A673 (cell line): ENCODE measurements around the gene CRACR2A. TPM values are rescaled to one million over a fixed set of nuclear protein-coding genes. Genes with fewer than 3 reads are reported as not detected.

Experiments used
- BruUV-seq: library from RNA; stranded (reverse); fragments of 400-500 nt; replicated peaks from 2 replicates; lab custom pipeline; 2021; lab: Mats Ljungman, UMichigan
- CTCF ChIA-PET: fragments of 300-600 bp; sonication (Branson Sonifier 250); formaldehyde crosslinking; loops from one replicate; lab custom pipeline; 2022; ENCODE audit warnings: antibody characterized with exemption; lab: Charles Lee
- POLR2A ChIA-PET: fragments of 300-600 bp; sonication (Branson Sonifier 250); formaldehyde crosslinking; loops from one replicate; lab custom pipeline; 2022; ENCODE audit warnings: antibody characterized with exemption; ENCODE audit not compliant: low non-redundant PET; lab: Charles Lee
- DNase-seq: peaks from one replicate; pipeline ENCODE4 v3.0.0-alpha.2; 2015; ENCODE audit warnings: low spot score
- H3K27ac ChIP-seq: fragments of 200-600 bp; sonication (generic); 2 replicates; pipeline ENCODE4 v1.5.1; 2016; ENCODE audit warnings: mixed run types, low read depth, mild to moderate bottlenecking, mixed read lengths, antibody characterized with exemption, low read length; ENCODE audit not compliant: poor library complexity, severe bottlenecking
- H3K27me3 ChIP-seq: fragments of 200-600 bp; sonication (generic); replicated peaks from 2 replicates; pipeline ENCODE4 v1.6.1; 2017; ENCODE audit warnings: mixed run types, low read depth, mild to moderate bottlenecking, mixed read lengths, antibody characterized with exemption, low read length; ENCODE audit not compliant: insufficient read depth, poor library complexity
- H3K36me3 ChIP-seq: fragments of 200-600 bp; sonication (generic); 2 replicates; pipeline ENCODE4 v1.6.1; 2016; ENCODE audit warnings: mixed run types, mild to moderate bottlenecking, mixed read lengths, antibody characterized with exemption, low read length; ENCODE audit not compliant: insufficient read depth, poor library complexity, severe bottlenecking
- H3K4me1 ChIP-seq: fragments of 200-600 bp; sonication (generic); 2 replicates; pipeline ENCODE4 v1.6.1; 2017; ENCODE audit warnings: mixed run types, mild to moderate bottlenecking, mixed read lengths, antibody characterized with exemption, low read length; ENCODE audit not compliant: insufficient read depth, poor library complexity, severe bottlenecking
- H3K4me3 ChIP-seq: fragments of 200-600 bp; sonication (generic); 2 replicates; pipeline ENCODE4 v1.5.1; 2016; ENCODE audit warnings: low read depth, mixed run types, mild to moderate bottlenecking, mixed read lengths, low read length; ENCODE audit not compliant: poor library complexity, severe bottlenecking
- H3K9me3 ChIP-seq: fragments of 200-600 bp; sonication (generic); 2 replicates; pipeline ENCODE4 v1.6.1; 2016; ENCODE audit warnings: mixed run types, low read depth, mild to moderate bottlenecking, mixed read lengths, antibody characterized with exemption, low read length; ENCODE audit not compliant: poor library complexity, severe bottlenecking
- CTCF ChIP-seq: fragments of 300-800, 200-600 bp; sonication (generic); conservative IDR thresholded peaks from 2 replicates; pipeline ENCODE4 v1.5.1; 2017; ENCODE audit warnings: low read depth, mild to moderate bottlenecking, antibody characterized with exemption, low read length, moderate library complexity, mixed read lengths
- EZH2 ChIP-seq: fragments of 200-600 bp; sonication (generic); IDR thresholded peaks from 2 replicates; pipeline ENCODE4 v1.6.1; 2017; ENCODE audit warnings: borderline replicate concordance, low read depth, mild to moderate bottlenecking, mixed read lengths, antibody characterized with exemption, low read length; ENCODE audit not compliant: poor library complexity, severe bottlenecking
- intact Hi-C: fragments of 100-400 bp; cut with micrococcal nuclease; formaldehyde crosslinking; loops from one replicate; pipeline ENCODE4 v1.10.0; 2022; ENCODE audit not compliant: unreplicated experiment
- total RNA-seq: library from RNA; stranded (reverse); gene quantifications from 2 replicates; pipeline ENCODE4 v1.2.3, GENCODE V29; 2021

Gene CRACR2A
- total RNA-seq, 1 experiment from 2014 or later = 0.13 TPM

GRCh38 chr12:3679831-3680230 lies 73.1 kb downstream of the CRACR2A start:
- Histone ChIP-seq H3K27ac (no peak overlapping the region), H3K4me3 (no peak overlapping the region), H3K36me3 (no peaks in the 10 kb centered on the region), H3K27me3 (peaks cover 54% of the 10 kb centered on the region), H3K4me1 (no peaks in the 10 kb centered on the region), H3K9me3 (no peaks in the 10 kb centered on the region)
- ChIA-PET CTCF (no interaction called here), POLR2A (no interaction called here)
- TF ChIP-seq EZH2 (no peak), CTCF (no peak)
- BruUV-seq = no TSS peak
- no peak for DNase-seq
- intact Hi-C loops = no loop called here

DNA sequence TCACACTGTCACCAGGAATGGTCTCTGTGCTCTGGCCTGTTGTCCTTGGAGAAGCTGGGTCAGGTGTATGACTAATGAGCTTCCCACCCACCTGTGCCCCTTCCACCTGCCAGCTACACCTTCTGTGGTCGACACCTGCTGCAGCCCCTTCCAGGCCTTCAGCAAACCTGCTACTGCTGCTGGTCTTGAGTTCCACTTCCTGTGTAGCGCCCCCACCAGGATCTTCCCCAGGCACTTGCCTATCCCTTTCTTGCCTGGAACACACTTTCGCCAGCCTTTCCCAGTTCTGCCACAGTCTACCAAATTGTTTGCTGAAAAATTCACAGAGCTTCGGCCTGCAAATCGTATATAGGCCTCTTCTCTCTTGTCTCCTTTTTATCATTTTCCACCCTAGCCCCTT lies 75.3 kb downstream of the CRACR2A start:
- ChIA-PET CTCF (no interaction called here), POLR2A (interaction anchor here (0.5 kb wide), 1 partner anchor 32 kb away, joined by 3 read pairs; no protein-coding TSS in a partner anchor)
- H3K4me1 ChIP-seq = no peaks in the 10 kb centered on the region
- H3K4me3 ChIP-seq = no peak overlapping the region
- H3K36me3 ChIP-seq = no peaks in the 10 kb centered on the region
- no TSS peak for BruUV-seq
- no peak overlapping the region for H3K27ac ChIP-seq
- no peak for DNase-seq
- no peaks in the 10 kb centered on the region for H3K9me3 ChIP-seq
- TF ChIP-seq EZH2 = no peak
- no peak for TF ChIP-seq CTCF
- H3K27me3 ChIP-seq = peaks cover 67% of the 10 kb centered on the region
- intact Hi-C loops = no loop called here

- TF ChIP-seq CTCF = no peak
- no peak for TF ChIP-seq EZH2
- Histone ChIP-seq H3K4me3 (no peak overlapping the region), H3K9me3 (no peaks in the 10 kb centered on the region), H3K27me3 (peaks cover 84% of the 10 kb centered on the region), H3K27ac (no peak overlapping the region), H3K4me1 (no peaks in the 10 kb centered on the region), H3K36me3 (no peaks in the 10 kb centered on the region)
- no TSS peak for BruUV-seq
- intact Hi-C loops = no loop called here
- DNase-seq = no peak
- POLR2A ChIA-PET = interaction anchor here (0.7 kb wide), 1 partner anchor 66 kb away, joined by 3 read pairs; no protein-coding TSS in a partner anchor
- CTCF ChIA-PET = no interaction called here
Observed at GRCh38 chr12:3673981-3674708, 78.8 kb downstream of the CRACR2A start.
